Spleen (tissue), 7 donors: ENCODE data around the gene TMEM185A.

Source experiments
- CTCF ChIP-seq, 11 experiments: fragments of 200-600 bp in 7 of 11; fragments of 450-650 bp in 4 of 11; sonication (generic) in 4 of 11; IDR thresholded peaks in 8 of 11; conservative IDR thresholded peaks in 3 of 11; 1 replicate in 7 of 11; 2 replicates in 4 of 11; pipeline versions ENCODE4 v1.4.0 to v1.8.0; 2016 to 2021; ENCODE audit warnings: antibody characterized with exemption in 11 of 11, inconsistent platforms in 4 of 11, mild to moderate bottlenecking in 1 of 11
- POLR2A ChIP-seq, 3 donors: fragments of 450-650 bp; IDR thresholded peaks; one replicate each; pipeline ENCODE4 v1.5.1; 2017; ENCODE audit warnings: antibody characterized with exemption in 3 of 3, mild to moderate bottlenecking in 1 of 3
- donor health status: DM: no; HTN: no; CAD: no; lungs with moderate emphysema.
- donor health status: DM: no; HTN: no; CAD: no.
- donor health status: DM: no; HTN: no; CAD: no.

DNA sequence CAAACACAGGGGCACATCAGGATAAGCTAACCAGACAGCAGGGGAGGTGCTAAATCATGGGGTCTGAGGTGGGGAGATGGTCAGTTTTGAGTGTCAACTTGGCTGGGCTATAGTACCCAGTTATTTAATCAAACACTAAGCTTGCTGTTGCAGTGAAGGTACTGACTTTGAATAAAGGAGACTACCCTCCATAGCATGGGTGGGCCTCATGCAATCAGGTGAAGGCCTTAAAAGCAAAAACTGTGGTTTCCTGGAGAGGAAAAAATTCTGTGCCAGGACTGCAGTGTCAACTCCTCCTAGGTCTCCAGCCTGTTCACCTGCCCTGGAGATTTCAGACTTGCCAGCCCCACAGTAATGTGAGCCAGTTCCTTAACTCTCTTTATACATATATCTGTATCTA lies 23.9 kb downstream of the TMEM185A start:
- TF ChIP-seq POLR2A (IDR thresholded peaks at IDR 0.05) (no peak), CTCF (IDR thresholded peaks at IDR 0.05 in 8 of 11, conservative IDR thresholded peaks at IDR 0.05 in 3 of 11) (no peak)
